HG03442 (cell line): ENCODE measurements around the gene ZNF784.
A peak's percentile ranks its signal among the peaks of the same experiment; 100 is the strongest.

Source experiments
- ATAC-seq: cut with Tn5 transposase; IDR thresholded peaks from one replicate; pipeline ENCODE4 v1.9.1; 2021; ENCODE audit warnings: mild to moderate bottlenecking, moderate library complexity; ENCODE audit not compliant: unreplicated experiment

Gene ZNF784

GRCh38 chr19:55644191-55644833, 19.9 kb upstream of the ZNF784 start:
- no peak for ATAC-seq

GRCh38 chr19:55643887-55644176, 19.5 kb upstream of the ZNF784 start:
- no peak for ATAC-seq

- ATAC-seq: no peak
Measured at GRCh38 chr19:55643003-55643886, 18.9 kb upstream of the ZNF784 start, which contains the start of gene ZNF581. Gene ZNF581 (plus strand): TSS chr19:55643649. CDS start chr19:55644572, 923 bp downstream.

GRCh38 chr19:55642153-55643002, 18.0 kb upstream of the ZNF784 start:
- no peak for ATAC-seq

- ATAC-seq: no peak
Measured at GRCh38 chr19:55641426-55642152, 17.2 kb upstream of the ZNF784 start.

- peak; percentile 29 for ATAC-seq
Measured at GRCh38 chr19:55640577-55641425, 16.4 kb upstream of the ZNF784 start, which contains the start of gene ZNF580. Gene ZNF580 (plus strand): TSS chr19:55641002. CDS start chr19:55642509, 1,507 bp downstream.

GRCh38 chr19:55640043-55640576, 15.7 kb upstream of the ZNF784 start:
- peak; percentile 6 for ATAC-seq

- ATAC-seq: no peak
Measured at GRCh38 chr19:55638864-55639359, 14.5 kb upstream of the ZNF784 start.

- no peak for ATAC-seq
Measured at GRCh38 chr19:55637534-55637933, 13.2 kb upstream of the ZNF784 start.

- no peak for ATAC-seq
Measured at GRCh38 chr19:55636723-55637122, 12.4 kb upstream of the ZNF784 start.

- ATAC-seq: no peak
Measured at GRCh38 chr19:55635856-55636440, 11.6 kb upstream of the ZNF784 start.

GRCh38 chr19:55635334-55635717, 11.0 kb upstream of the ZNF784 start:
- no peak for ATAC-seq

- ATAC-seq: no peak
Measured at GRCh38 chr19:55633861-55634260, 9.5 kb upstream of the ZNF784 start.

- ATAC-seq: no peak
Measured at GRCh38 chr19:55632463-55632834, 8.1 kb upstream of the ZNF784 start.

GRCh38 chr19:55626350-55626749, 2.0 kb upstream of the ZNF784 start:
- no peak for ATAC-seq

- no peak for ATAC-seq
Measured at GRCh38 chr19:55625004-55625326, 599 bp upstream of the ZNF784 start.

GRCh38 chr19:55623561-55623960, 805 bp downstream of the ZNF784 start:
- no peak for ATAC-seq

GRCh38 chr19:55623130-55623529, 1.2 kb downstream of the ZNF784 start:
- ATAC-seq: no peak
